NCI-H1105 (cell line): ENCODE data around the gene ASH1L.
"Not testable (repeated sequence)": the region's sequence is repeated elsewhere in the genome, so short reads cannot be mapped to it uniquely, and the experiment has no call there.

Experiments used
- DNase-seq: peaks from one replicate; lab custom pipeline; 2025; lab: John Stamatoyannopoulos, UW

The ASH1L gene

DNA sequence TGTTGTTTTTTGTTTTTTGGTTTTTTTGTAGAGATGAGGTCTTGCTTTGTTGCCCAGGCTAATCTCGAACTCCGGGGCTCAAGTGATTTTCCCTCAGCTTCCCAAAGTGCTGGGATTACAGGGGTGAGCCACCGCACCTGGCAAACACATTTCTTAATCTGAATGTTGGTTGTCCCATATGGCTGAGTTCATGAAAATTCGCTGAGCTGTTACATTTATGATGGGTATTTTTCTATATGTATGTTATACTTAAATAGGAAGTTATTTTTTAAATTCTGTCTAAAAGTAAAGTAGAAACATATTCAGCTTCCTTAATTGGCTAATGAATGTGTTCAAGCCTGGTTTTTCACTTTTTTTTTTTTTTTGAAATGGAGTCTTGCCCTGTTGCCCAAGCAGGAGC, 75.1 kb downstream of the ASH1L start:
- no peak for DNase-seq

DNA sequence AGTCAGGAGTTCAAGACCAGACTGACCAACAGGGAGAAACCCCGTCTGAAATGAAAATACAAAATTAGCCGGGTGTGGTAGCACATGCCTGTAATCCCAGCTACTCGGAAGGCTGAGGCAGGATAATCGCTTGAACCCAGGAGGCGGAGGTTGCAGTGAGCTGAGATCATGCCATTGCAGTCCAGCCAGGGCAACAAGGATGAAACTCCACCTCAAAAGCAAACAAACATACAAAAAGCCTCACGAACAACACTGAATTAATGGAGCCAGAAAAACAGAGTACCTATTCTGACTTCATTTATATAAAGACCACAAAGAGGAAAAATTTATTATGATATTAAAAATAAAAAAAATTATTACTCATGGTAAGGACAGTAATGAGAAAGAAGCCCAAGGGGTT, 75.7 kb downstream of the ASH1L start:
- not testable (repeated sequence) for DNase-seq

DNA sequence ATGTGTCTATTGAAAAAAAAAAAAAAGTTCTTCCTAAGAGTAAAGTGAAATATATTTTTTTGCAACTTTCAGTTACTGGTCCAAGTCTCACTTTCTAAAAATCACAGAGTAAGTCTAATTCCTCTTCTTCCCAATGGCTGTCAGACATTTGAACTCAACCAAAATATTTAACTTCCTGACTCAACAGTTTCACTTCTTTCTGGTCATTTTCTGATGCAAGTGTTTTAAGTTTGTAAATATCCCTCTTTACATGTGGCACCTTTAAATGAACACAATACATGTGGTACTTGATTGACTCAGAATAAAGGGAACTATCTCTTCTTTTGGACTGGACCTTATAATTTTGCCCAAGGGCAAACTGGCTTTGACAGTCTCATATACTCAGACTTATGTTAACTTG, 76.7 kb downstream of the ASH1L start:
- DNase-seq: no peak

DNA sequence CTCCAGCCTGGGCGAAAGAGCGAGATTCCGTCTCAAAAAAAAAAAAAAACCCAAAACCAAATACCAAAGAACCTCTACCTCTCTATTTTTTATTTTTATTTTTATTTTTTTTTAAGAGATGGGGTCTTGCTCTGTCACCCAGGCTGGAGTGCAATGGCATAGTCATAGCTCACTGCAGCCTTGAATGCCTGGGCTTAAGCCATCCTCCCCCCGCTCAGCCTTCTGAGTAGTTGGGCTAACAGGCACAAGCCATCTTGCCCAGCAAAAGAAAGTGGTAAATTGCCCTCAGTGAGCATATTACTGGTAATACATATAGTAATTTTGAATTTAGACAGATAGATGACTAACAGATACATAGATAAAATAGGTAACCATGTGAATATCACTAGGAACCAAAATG, 77.4 kb downstream of the ASH1L start:
- DNase-seq: no peak

DNA sequence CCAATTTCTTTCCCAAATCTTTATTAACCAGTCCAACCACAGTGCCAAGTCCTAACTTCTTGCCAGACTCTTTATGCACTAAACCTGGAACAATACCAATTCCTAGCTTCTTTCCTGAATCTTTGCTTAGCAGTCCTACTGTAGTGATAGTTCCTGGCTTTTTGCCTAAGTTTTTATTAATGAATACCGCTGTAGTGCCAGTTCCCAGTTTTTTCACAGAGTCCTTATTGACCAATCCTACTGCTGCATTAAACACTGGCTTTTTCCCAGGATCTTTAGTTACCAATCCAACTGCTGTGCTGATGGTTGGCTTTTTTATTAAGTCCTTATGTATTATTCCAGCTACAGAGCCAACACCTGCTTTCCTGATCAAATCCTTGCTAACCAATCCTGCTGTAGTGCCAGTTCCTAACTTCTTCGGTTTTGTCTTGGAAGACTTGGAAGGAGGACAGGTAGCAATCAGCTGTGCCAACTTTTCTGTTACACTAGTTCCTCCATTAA, 80.8 kb downstream of the ASH1L start:
- no peak for DNase-seq

DNA sequence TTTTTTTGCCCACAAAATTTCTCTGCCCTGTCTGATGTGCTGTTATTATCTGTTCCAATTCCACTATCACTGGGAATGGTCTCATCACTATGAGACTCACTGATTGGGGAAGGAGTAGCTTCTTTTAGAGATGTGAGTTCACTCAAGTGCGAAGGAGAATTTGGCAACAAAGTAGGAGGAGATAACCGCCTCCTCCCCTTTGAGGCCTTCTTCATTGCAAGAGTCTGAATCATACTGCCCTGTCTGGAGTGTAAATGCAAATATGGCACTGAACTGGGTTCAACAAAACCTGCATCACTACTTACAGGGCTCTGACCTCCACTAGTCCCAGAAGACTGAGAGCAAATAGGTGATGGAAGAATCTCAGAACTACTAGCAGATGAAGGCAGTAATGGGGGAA, 83.4 kb downstream of the ASH1L start:
- DNase-seq: no peak

DNA sequence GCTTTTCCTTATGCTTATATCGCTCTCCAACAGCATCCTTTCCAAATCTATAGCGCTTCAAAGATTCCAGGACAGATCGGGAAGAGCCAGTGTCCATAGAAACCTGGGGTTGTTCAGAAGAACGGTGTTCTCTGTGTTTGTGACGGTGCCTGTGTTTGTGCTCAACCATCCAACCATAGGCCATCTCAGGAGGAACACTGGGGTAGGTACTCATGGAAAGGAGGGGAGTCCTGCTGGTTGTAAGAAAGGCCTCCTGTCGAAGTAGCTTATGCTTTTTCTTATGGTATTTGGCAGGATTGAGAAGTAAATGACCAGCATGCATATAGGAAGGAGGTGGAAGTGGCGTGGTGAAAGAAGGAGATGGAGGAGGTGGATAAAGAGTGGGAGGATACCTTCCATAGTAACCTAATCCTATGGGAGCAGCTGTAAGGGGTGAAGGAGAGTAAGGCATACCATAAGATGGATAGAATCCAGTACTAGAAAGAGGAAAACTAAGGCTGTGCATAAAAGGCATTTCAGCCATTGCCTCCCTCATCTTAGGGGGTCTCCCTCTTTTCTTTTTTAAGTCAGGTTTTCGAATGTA, 84.2 kb downstream of the ASH1L start:
- DNase-seq: no peak

DNA sequence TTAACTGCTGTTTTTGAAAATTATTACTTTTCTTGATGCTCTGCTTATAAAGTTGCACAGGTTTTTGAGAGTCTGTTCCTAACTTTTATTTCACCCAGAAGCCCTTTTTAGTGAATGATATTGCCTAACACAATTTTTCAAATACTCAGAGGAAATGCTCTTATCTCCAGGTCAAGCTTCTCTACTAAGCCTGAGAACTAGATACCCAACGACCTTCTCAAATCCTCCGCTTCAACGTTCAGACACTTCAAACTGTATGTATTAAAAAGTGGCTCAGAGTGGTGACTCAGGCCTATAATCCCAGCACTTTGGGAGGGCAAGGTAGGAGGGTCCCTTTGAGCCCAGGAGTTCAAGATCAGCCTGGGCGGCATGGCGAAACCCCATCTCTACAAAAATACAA, 88.5 kb downstream of the ASH1L start:
- no peak for DNase-seq

DNA sequence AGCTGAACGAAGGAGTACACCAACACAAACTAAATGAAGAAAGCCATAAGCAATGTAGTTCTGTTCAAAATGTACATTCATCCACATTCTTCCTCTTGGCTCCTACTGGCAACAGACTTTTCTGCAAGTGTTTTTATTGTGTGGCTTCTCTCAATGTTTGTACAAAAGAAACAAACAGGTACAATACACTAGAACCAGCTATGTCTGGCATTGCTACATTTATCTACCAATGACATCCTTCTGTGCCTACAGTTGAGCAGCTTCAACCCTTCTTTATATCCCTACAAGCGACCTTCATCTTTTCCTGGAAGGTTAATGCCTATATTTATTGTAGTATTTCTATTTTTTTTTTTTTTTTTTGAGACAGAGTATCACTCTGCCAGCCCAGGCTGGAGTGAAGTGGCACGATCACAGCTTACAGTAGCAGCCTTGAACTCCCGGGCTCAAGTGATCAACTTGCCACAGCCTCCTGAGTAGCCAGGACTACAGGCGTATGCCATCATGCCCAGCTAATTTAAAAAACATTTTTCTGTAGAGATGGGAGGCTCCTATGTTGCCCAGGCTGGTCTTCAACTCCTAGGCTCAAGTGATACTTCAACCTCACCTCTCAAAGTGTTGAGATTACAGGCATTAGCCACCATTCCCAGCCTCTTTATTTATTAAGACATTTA, 89.3 kb downstream of the ASH1L start:
- no peak for DNase-seq

DNA sequence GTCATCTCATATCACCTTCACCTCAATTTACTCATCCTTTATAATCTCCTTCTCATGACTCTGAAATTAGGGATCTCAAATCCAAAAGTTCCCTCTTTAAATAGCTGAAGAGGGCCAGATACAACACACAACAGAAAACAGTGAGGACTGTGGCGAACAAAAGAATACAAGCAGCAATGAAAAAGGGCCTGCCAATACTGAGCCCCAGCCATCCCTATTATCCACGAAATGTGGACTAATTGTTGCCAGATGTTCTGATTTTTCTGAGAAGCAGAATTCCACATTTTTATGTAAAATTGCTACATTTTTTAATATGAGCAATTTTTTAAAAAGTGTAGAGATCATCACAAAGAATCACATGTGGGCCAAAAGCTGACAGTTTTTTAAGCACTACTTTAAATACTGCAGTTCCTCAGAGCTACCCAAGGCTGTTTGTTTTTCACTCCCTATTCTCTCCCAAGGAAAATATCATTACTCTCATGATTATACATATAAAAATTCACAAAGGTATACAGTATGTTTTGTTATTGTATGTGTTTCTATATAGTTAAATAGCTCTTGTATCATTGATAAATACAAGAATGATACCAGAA, 90.0 kb downstream of the ASH1L start:
- DNase-seq: no peak

DNA sequence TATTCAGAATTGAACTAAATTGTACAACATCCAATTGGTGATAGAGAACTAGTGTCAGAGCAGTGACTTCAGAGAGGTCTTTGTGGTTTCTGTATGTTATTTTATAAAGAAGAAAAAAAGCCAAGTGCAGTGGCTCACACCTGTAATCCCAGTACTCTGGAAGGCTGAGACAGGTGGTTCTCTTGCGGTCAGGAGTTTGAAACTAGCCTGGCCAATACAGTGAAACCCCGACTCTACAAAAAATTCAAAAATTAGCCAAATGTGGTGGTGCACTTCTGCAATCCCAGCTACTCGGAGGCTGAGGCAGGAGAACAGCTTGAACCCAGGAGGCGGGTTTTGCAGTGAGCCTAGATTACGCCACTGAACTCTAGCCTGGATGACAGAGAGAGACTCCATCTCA, 90.7 kb downstream of the ASH1L start:
- no peak for DNase-seq

DNA sequence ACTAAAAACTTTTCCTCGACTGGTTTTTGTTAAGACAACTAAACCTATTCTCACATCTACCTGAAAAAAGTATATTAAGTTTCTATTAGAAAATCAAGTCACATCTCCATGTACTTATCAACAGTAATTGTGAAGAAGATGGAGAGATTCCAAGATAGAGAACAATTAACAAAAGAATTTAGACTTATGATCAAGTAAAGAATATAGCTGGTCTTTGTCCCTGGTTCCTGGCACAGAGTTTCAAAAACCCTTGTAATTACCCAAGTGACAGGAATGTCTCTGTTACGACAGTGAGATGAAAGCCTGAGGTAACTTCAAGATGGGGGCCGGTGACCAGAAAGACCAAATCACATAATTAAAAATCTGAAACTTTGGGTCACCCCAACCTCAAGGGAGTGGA, 91.6 kb downstream of the ASH1L start:
- DNase-seq: no peak

DNA sequence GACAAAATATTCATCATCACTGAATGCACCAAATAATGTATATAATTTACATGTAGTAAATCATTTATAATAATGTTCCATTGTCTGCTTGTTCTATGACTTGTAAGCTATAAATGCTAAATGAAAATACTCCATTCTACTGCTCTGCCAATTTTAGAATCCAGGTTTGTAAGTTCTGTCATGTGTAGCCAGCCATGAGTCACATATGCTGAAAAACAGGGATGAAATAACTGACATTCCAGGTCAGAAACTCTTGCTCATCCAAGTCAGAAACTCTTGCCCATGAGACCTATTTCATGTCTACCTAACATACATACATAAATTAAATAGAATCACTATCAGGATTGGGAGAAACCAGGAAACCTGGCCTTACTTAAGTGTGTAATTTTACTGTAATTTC, 95.6 kb downstream of the ASH1L start:
- no peak for DNase-seq

DNA sequence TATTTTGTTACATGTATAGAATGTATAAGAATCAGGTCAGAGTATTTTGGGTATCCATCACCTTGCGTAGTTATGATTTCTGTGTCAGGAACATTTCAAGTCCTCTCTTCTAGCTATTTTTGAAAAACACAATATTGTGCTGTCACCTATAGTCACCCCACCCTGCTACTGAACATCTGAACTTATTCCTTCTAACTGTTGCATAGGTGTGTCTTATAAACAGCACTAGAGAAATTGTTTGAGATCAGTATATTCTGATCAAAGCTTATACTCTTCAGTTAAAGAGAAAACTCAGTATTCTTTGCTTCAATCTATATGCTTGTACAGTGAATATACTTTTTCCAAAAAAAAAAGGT, 96.0 kb downstream of the ASH1L start:
- no peak for DNase-seq

DNA sequence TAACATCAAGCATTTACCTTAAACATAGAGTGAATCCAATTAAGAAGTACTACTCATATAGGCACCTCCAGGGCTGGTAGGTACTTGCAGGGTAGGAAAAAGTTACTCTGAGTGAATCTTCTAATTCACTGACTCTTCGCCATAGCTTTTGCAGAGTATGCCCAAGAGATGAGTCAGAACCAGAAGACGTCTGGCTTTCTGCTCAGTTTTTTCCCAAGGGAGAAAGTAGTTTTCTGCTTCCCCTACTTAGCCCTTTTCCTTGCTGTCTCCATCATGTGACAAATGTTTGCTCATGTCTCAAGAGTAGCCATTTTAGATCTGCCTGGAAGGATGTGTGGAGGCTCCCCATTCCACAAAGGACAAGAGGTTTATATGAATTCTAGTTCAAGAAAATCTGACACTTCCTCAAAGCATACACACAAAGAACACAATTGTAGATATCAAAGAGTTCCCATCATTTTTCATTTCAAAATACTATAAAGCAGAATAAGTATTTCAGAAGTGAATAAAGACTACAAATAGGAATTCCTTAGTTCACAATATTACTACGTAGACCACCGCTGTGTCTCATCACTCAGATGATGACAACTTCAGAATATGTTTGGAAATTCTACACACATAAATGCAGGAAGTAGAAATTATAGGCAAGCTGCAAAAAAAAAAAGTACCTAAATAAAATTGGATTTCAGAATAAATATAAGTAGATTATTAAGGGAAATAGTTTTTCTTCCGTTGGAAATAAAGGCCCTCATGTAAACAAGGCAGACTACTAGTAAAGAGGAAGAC, 98.5 kb downstream of the ASH1L start:
- DNase-seq: no peak

DNA sequence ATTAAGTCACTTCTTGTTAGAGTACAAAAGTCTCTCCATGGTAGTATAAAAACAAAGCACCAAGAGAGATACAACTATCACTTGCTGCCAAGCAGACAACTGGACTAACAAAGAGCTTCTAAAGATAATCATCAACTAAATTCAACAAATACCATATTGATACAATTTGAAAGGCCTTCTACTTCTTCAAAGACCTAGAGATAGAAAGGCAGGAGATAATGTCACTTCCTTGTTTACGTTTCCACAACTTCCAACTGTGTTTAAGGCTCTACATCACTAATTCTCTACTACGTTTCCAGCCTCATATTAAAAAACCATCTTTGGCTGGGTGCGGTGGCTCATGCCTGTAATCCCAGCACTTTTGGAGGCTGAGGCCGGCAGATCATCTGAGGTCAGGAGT, 104.5 kb downstream of the ASH1L start:
- no peak for DNase-seq

DNA sequence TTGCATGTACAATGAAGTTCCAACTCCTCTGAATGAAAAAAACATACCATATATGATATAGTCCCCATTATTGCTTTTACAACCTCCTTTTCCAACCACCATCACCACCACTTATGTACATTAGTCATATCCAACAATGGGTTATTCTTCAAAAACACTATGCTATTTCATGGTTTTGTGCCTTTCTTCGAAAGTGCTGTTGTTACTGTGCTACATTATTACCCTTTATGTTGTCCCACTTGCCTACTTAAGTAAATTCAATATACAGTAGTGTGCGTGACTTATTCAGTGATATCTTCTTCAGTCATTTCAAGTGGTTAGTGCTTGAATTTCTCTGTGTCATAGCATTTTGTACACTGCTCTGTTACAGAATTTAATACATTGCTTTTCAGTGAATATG, 105.3 kb downstream of the ASH1L start:
- DNase-seq: no peak

DNA sequence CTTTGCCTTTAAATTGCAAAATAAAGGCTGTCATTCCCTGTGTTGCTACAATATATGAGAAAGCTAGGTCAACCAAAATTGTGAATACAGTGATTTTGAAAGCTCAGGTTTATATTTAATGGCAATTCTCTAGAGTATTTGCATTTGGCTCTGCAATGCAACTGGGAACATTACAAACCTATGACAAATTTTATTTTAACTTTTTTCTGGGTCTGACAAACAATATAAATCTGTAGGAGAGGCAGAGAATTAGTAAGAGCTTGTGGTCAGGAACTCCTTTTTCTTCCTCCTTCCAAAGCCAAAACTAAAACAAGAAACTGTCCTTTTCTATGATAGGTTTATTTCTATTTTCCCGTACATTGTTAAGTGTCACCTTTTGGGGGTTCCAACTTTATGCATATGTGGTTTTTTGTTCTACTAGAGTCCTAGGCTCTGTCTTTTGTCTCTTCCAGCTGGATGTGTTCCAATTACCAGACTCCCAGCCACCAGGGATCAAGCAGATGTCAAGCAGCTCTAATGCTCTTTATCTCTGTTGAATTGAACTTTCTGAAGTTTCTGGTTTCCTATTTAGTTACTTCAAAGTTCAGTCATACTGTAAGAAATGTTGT, 106.9 kb downstream of the ASH1L start:
- DNase-seq: no peak

DNA sequence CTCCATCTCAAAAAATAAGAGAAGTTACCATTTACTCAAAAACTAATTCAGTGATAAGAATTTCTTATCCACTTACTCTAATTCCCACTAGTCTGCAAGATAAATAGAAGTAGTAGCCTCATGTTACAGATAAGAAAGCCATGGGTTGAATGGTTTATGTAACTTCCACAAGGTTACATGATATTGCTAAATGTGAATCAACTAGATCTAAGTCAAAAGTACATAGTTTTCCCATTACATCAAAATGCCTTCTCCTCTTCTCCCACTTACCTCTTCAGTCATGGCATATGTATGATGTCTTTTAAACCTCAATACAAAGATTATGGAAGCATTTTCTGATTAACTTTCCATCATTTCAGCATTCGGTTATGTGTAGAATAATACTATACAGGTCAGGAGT, 108.5 kb downstream of the ASH1L start:
- DNase-seq: no peak

DNA sequence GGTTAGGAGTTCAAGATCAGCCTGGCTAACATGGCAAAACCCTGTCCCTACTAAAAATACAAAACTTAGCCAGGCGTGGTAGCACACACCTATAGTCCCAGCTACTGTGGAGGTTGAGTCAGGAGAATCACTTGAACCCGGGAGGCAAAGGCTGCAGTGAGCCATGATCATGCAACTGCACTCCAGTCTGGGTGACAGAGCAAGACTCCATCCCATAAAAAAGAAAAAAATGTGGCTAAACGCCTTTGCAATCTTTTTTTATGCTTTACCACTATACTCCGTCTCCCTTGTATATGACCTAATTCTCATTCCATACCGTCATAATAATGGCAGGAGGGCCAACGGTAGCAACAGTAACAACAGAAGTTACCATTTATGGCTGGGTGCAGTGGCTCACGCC, 109.5 kb downstream of the ASH1L start:
- DNase-seq: no peak

DNA sequence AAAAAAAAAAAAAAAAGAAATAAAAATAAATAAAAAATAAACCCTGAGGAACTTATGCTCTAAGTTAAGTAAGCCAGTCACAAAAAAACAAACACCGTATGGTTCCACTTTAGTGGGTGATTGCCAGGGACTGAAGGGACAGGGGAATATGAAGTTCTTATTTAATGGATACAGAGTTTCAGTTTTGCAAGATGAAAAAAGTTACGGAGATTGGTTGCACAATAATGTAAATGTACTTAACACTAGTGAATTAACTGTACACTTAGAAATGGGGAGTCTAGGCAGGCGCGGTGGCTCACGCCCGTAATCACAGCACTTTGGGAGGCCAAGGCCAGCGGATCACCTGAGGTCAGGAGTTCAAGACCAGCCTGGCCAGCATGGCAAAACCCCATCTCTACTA, 111.4 kb downstream of the ASH1L start:
- DNase-seq: no peak

DNA sequence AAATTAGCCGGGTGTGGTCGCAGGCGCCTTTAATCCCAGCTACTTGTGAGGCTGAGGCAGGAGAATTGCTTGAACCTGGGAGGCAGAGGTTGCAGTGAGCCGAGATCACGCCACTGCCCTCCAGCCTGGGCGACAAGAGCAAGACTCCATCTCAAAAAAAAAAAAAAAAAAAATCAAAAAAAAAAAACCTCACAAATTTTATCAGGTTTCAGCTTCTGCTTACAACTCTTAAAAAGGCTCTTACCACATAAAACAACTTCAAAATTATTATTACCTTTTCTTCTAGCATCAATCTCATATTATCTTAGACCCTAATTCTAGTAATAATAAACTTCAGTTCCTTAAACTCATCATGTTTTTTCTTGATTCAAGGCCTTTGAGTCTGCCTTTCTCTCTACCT, 120.2 kb downstream of the ASH1L start:
- DNase-seq: not testable (repeated sequence)

DNA sequence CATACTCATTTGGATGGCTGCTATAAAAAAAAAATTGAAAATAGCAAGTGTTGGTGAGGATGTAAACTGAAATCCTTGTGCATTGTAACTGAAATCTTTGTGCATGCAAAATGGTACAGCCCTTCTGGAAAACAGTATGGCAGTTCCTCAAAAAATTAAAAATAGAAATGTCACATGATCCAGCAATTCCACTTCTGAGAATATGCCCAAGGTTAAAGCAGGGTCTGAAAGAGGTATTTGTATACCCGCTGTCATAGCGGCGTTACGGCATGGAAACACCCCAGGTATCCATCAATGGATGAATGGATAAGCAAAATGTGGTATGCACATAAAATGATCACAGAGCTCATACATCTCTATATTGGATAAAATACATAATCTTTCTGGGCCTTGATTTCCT, 125.2 kb downstream of the ASH1L start:
- no peak for DNase-seq
